ENCODE data around the gene NLRP11. TPM values are rescaled to one million over a fixed set of nuclear protein-coding genes. Genes with fewer than 3 reads are reported as not detected.

NLRP11 gene
- total RNA-seq, 2 donors from 2014 or later, result not detected

- no peaks in the 10 kb centered on the region for H3K9me3 ChIP-seq
- no peak for DNase-seq
- intact Hi-C loops (cut with DNase I), result no loop called here
- no peak for TF ChIP-seq CTCF (IDR thresholded peaks at IDR 0.05)
- no peak for TF ChIP-seq POLR2A (IDR thresholded peaks at IDR 0.05)
- no peaks in the 10 kb centered on the region for H3K4me1 ChIP-seq
- ATAC-seq, result no peak
- no peak overlapping the region for H3K27ac ChIP-seq
- H3K27me3 ChIP-seq, result no peaks in the 10 kb centered on the region
- 39 to 42% methylated on average over 1 of the region's 1 CpG for WGBS, 2 donors
- H3K36me3 ChIP-seq (replicated peaks in 1 of 2; ENCODE audit: insufficient read depth in 1 of 2, low read depth in 2 of 2), result no peaks in the 10 kb centered on the region
- no peak overlapping the region for H3K4me3 ChIP-seq
These were observed 23.4 kb upstream of the NLRP11 start for GRCh38 chr19:55855160-55855559.

GRCh38 chr19:55838906-55839305 is 7.1 kb upstream of the NLRP11 start:
- no peak for ATAC-seq
- 29 to 36% methylated on average over 4 of the region's 4 CpGs for WGBS, 2 donors
- intact Hi-C loops (cut with DNase I), result no loop called here

GRCh38 chr19:55838251-55838650 is 6.5 kb upstream of the NLRP11 start:
- H3K4me3 ChIP-seq, result no peak overlapping the region
- intact Hi-C loops (cut with DNase I), result no loop called here
- ATAC-seq (no peak), DNase-seq (no peak)
- H3K4me1 ChIP-seq, result no peaks in the 10 kb centered on the region
- no peaks in the 10 kb centered on the region for H3K9me3 ChIP-seq
- H3K27me3 ChIP-seq, result no peaks in the 10 kb centered on the region
- TF ChIP-seq CTCF (IDR thresholded peaks at IDR 0.05), result no peak
- no peak for TF ChIP-seq POLR2A (IDR thresholded peaks at IDR 0.05)
- no peak overlapping the region for H3K27ac ChIP-seq
- no peaks in the 10 kb centered on the region for H3K36me3 ChIP-seq (replicated peaks in 1 of 2; ENCODE audit: insufficient read depth in 1 of 2, low read depth in 2 of 2)
- WGBS, 2 donors, result 60 to 64% methylated on average over 3 of the region's 3 CpGs

More at GRCh38 chr19:55838906-55839305, 7.1 kb upstream of the NLRP11 start:
- no peaks in the 10 kb centered on the region for H3K36me3 ChIP-seq (replicated peaks in 1 of 2; ENCODE audit: insufficient read depth in 1 of 2, low read depth in 2 of 2)
- TF ChIP-seq POLR2A (IDR thresholded peaks at IDR 0.05) (no peak), CTCF (IDR thresholded peaks at IDR 0.05) (no peak)
- no peaks in the 10 kb centered on the region for H3K27me3 ChIP-seq
- no peak overlapping the region for H3K27ac ChIP-seq
- no peaks in the 10 kb centered on the region for H3K4me1 ChIP-seq
- no peaks in the 10 kb centered on the region for H3K9me3 ChIP-seq
- H3K4me3 ChIP-seq, result no peak overlapping the region
- DNase-seq, result no peak

- TF ChIP-seq CTCF (IDR thresholded peaks at IDR 0.05) (no peak), POLR2A (IDR thresholded peaks at IDR 0.05) (no peak)
- 79 to 82% methylated on average over 16 of the region's 16 CpGs for WGBS, 2 donors
- intact Hi-C loops (cut with DNase I), result no loop called here
- H3K4me3 ChIP-seq, result no peak within 1 kb of the TSS
- no peak for DNase-seq
- H3K9me3 ChIP-seq, result no peaks in the 10 kb centered on the region
- no peaks in the 10 kb centered on the region for H3K4me1 ChIP-seq
- H3K27ac ChIP-seq, result no peak within 1 kb of the TSS
- ATAC-seq, result no peak
- H3K36me3 ChIP-seq (replicated peaks in 1 of 2; ENCODE audit: insufficient read depth in 1 of 2, low read depth in 2 of 2), result no peaks in the 10 kb centered on the region
- H3K27me3 ChIP-seq, result no peaks in the 10 kb centered on the region
These were observed 4.5 kb upstream of the NLRP11 start, which contains the start of gene NLRP4 for GRCh38 chr19:55836340-55836739. Gene NLRP4 (plus strand): TSS chr19:55836540. CDS start chr19:55852081, 15,541 bp downstream.

GRCh38 chr19:55832676-55833075 is 877 bp upstream of the NLRP11 start:
- Histone ChIP-seq H3K27me3 (no peaks in the 10 kb centered on the region), H3K4me3 (no peak overlapping the region), H3K27ac (no peak overlapping the region), H3K36me3 (replicated peaks in 1 of 2; ENCODE audit: insufficient read depth in 1 of 2, low read depth in 2 of 2) (no peaks in the 10 kb centered on the region), H3K4me1 (no peaks in the 10 kb centered on the region), H3K9me3 (no peaks in the 10 kb centered on the region)
- intact Hi-C loops (cut with DNase I), result no loop called here
- no peak for ATAC-seq
- TF ChIP-seq POLR2A (IDR thresholded peaks at IDR 0.05) (no peak), CTCF (IDR thresholded peaks at IDR 0.05) (no peak)
- no peak for DNase-seq
- WGBS, 2 donors, result 44 to 47% methylated on average over 4 of the region's 4 CpGs
